Endothelial cell of umbilical vein (primary cell): Measurements from ENCODE around the gene FALEC.
A peak's percentile ranks its signal among the peaks of the same experiment; 100 is the strongest.

Experiments used
- CTCF ChIP-seq, 2 donors: IDR thresholded peaks; 1 replicate in 1 of 2; 2 replicates in 1 of 2; pipeline ENCODE4 v1.5.1; 2011; ENCODE audit warnings: low read length in 2 of 2, mild to moderate bottlenecking in 2 of 2, moderate library complexity in 2 of 2, control low read depth in 1 of 2, inconsistent platforms in 1 of 2, low read depth in 1 of 2; ENCODE audit not compliant: insufficient read depth in 1 of 2; ENCODE audit errors: extremely low read depth in 1 of 2
- EZH2 ChIP-seq: IDR thresholded peaks from 2 replicates; pipeline ENCODE4 v1.6.1; 2012; ENCODE audit warnings: borderline replicate concordance, low read depth, mild to moderate bottlenecking, moderate library complexity, low read length, inconsistent platforms; ENCODE audit not compliant: severe bottlenecking
- GATA2 ChIP-seq: IDR thresholded peaks from 2 replicates; pipeline ENCODE4 v1.7.0; 2011; ENCODE audit warnings: low read depth, mild to moderate bottlenecking, moderate library complexity, mixed read lengths, low read length; ENCODE audit not compliant: insufficient read length, insufficient read depth
- JUN ChIP-seq: IDR thresholded peaks from 2 replicates; pipeline ENCODE4 v1.6.1; 2011; ENCODE audit warnings: borderline replicate concordance, low read depth; ENCODE audit not compliant: insufficient read length, insufficient read depth
- MAX ChIP-seq: IDR thresholded peaks from 2 replicates; pipeline ENCODE4 v1.6.1; 2011; ENCODE audit not compliant: insufficient read depth, insufficient read length
- POLR2A ChIP-seq: IDR thresholded peaks from 2 replicates; pipeline ENCODE4 v1.6.1; 2012; ENCODE audit warnings: low read depth, mild to moderate bottlenecking, control low read depth, low read length
- POLR2AphosphoS5 ChIP-seq: IDR thresholded peaks from 2 replicates; pipeline ENCODE4 v1.6.1; 2012; ENCODE audit warnings: low read depth, mild to moderate bottlenecking, control low read depth, low read length, moderate library complexity; ENCODE audit not compliant: insufficient read depth

- TF ChIP-seq GATA2: no peak
- no peak for TF ChIP-seq CTCF (IDR thresholded peaks at IDR 0.05; ENCODE audit: extremely low read depth in 1 of 2, insufficient read depth in 1 of 2, low read depth in 1 of 2, low read length in 2 of 2)
- no peak for TF ChIP-seq JUN
- no peak for TF ChIP-seq MAX
- TF ChIP-seq POLR2A: no peak
- TF ChIP-seq EZH2: no peak
- TF ChIP-seq POLR2AphosphoS5: peak; percentile 12
Measured at GRCh38 chr1:150550222-150551050, 34.9 kb downstream of the FALEC start.
